Measurements from ENCODE around the gene TRIM56.
"Not testable (repeated sequence)": the region's sequence is repeated elsewhere in the genome, so short reads cannot be mapped to it uniquely, and the experiment has no call there.

The TRIM56 gene

DNA sequence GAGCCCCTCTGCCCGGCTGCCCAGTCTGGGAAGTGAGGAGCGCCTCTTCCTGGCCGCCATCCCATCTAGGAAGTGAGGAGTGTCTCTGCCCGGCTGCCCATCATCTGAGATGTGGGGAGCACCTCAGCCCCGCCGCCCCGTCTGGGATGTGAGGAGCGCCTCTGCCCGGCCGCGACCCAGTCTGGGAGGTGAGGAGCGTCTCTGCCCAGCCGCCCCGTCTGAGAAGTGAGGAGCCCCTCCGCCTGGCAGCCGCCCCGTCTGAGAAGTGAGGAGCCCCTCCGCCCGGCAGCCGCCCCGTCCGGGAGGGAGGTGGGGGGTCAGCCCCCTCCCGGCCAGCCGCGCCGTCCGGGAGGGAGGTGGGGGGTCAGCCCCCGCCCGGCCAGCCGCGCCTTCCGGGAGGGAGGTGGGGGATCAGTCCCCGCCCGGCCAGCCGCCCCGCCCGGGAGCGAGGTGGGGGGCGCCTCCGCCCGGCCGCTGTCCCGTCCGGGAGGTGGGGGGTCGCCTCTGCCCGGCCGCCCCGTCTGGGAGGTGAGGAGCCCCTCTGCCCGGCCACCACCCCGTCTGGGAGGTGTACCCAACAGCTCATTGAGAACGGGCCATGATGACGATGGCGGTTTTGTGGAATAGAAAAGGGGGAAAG, 7.1 kb downstream of the TRIM56 start:
- DNase-seq (ENCODE audit: low read depth), result not testable (repeated sequence)

GRCh38 chr7:101093906-101094305, 8.6 kb downstream of the TRIM56 start:
- DNase-seq (ENCODE audit: low read depth), result no peak

GRCh38 chr7:101094376-101094775, 9.1 kb downstream of the TRIM56 start:
- no peak for DNase-seq (ENCODE audit: low read depth)

DNA sequence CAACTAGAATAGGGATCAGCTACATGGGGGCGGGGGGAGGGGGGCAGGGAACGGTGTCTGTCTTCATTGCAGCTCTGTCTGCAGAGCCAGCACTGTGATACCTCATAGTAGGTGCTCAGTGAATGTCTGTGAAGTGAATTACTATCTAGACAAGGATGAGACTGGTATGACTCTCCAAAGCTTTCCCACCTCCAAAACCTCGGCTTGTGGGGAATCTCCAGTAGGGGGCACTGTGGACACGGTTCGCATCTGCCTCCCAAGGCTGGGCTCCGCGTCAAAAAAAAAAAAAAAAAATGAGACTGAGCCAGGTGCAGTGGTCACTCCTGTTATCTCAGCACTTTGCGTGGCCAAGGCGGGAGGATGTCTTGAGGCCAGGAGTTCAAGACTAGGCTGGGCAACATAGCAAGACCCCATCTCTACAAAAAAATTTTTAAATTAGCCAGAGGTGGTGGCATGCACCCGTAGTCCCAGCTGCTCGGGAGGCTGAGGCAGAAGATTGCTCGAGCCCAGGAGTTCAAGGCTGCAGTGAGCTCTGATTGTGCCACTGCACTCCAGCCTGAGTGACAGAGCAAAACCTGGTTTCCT, 9.6 kb downstream of the TRIM56 start:
- no peak for DNase-seq (ENCODE audit: low read depth)

- DNase-seq (ENCODE audit: low read depth), result no peak
These were observed 11.2 kb downstream of the TRIM56 start for GRCh38 chr7:101096331-101096956.

GRCh38 chr7:101096957-101097347, 11.7 kb downstream of the TRIM56 start:
- DNase-seq (ENCODE audit: low read depth), result no peak

GRCh38 chr7:101097561-101097960, 12.3 kb downstream of the TRIM56 start:
- no peak for DNase-seq (ENCODE audit: low read depth)

DNA sequence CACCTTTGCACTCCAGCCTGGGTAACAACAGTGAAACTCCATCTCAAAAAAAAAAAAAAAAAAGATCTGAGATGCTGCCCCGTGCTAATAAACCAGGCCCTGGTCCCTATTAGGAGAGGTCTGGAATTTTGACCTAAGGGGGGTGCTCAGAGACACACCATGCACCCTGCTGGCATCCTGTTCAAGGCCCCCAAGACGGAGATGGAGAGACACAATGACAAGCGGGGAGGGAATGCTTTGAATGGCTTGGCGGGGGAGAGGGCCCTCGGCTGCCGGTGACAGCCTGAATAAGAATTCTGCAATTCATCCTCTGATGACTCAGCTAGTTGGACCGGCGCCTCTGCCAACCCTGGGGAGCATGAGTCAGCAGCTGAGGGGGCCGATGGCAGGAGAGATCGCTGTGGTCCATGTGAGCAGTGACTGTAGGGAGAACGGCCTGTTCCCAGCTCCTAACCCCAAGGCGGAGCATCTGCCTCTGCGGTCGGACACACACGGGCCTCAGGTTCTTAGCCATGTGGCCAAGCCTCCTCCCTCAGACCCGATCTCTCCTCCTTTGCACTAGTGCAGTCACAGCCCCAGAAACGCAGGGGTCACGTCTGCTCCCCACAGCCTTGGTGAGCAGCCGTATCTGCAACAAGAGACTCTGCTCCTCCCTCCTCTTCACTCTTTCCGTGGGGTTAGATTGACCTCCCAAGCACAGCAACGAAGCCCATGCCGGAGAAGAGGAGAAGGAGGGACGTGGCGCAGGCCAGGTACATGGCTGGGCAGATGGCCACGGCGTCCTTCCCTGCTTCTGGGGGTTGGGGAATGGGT, 14.9 kb downstream of the TRIM56 start:
- peak; percentile 68 for DNase-seq (ENCODE audit: low read depth)

DNA sequence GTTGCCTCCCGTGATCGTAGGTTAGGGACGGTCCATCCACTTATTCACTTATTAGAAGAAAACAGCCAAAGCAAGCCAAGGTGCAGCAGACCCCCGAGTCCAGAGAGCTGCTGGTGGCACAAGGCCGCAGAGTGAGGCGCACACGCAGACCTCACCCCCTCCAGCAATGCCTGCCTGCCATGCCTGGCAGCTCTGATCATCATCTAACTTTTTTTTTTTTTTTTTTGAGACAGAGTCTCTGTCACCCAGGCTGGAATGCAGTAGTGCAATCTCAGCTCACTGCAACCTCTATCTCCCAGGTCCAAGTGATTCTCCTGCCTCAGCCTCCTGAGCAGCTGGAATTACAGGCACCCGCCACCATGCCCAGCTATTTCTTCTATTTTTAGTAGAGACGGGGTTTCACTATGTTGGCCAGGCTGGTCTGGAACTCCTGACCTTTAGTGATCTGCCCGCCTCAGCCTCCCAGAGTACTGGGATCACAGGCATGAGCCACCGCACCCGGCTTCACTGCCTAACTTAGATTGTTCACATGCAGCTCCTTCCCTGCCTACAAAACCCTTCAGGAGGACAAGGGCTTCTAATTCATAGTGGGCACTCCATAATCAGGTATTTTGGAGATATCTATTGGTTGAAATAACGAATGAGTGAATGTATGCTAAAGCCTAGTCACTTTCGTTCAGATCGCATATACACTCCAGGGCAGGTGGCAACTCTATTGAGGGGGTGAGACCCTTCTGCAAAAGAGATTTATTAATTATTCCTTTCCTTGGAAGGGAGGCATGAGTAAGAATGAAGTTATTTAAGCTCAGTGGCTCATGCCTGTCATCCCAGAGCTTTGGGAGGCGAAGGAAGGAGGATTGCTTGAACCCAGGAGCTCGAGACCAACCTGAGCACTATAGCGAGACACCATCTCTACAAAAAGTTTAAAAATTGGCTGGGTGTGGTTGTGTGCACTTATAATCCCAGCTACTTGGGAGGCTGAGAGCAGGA, 15.9 kb downstream of the TRIM56 start:
- no peak for DNase-seq (ENCODE audit: low read depth)

GRCh38 chr7:101102026-101102425, 16.7 kb downstream of the TRIM56 start:
- no peak for DNase-seq (ENCODE audit: low read depth)

DNA sequence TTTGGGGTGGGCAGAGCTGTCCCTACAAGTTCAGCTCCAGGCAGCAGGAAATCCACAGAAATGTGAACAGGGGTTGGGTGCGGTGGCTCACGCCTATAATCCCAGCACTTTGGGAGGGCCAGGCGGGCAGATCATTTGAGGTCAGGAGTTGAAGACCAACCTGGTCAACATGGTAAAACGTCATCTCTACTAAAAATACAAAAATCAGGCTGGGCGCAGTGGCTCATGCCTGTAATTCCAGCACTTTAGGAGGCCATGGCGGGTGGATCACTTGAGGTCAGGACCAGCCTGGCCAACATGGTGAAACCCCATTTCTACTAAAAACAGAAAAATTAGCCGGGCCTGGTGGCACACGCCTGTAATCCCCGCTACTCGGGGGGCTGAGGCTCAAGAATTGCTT, 18.4 kb downstream of the TRIM56 start:
- DNase-seq (ENCODE audit: low read depth), result not testable (repeated sequence)

DNA sequence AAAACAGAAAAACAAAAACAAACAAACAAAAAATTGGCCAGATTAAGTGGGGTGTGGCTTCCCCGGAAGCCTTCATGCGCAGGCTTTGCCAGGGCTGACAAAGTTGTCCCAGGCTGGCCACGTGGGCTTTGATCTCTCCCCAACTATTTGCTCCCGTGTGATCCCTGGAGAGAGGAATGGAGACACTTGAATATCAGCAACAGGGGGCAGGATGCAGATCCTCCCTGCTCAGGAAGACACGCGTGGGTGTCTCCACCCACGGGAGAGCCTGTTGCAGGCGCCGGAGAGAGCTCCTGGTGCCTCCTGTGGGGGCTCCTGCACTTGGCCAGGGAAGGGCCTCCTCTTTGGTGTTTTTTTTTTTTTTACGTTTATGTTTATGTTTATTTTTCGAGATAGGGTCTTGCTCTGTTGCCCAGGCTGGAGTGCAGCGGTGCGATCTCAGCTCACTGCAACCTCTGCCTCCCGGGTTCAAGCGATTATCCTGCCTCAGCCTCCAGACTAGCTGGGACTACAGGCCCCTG, 19.0 kb downstream of the TRIM56 start:
- no peak for DNase-seq (ENCODE audit: low read depth)

GRCh38 chr7:101104799-101105198, 19.5 kb downstream of the TRIM56 start:
- no peak for DNase-seq (ENCODE audit: low read depth)

DNA sequence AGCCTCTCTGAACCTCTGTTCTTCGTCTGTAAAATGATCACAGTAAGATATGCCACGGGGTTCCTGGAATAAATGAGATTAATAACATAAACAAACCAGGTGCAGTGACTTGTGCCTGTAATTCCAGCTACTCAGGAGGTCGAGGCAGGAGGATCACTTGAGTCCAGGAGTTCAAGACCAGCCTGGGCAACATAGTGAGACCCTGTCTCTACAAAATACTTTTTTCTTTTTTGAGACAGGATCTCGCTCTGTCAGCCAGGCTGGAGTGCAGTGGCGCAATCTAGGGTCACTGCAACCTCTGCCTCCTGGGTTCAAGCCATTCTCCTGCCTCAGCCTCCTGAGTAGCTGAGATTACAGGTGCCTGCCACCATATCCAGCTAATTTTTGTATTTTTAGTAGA, 20.0 kb downstream of the TRIM56 start:
- DNase-seq (ENCODE audit: low read depth), result not testable (repeated sequence)

GRCh38 chr7:101106386-101106785, 21.1 kb downstream of the TRIM56 start:
- no peak for DNase-seq (ENCODE audit: low read depth)

- DNase-seq (ENCODE audit: low read depth), result no peak
These were observed 23.1 kb downstream of the TRIM56 start for GRCh38 chr7:101108330-101108857.

- DNase-seq (ENCODE audit: low read depth), result no peak
These were observed 23.7 kb downstream of the TRIM56 start for GRCh38 chr7:101108961-101109360.

DNA sequence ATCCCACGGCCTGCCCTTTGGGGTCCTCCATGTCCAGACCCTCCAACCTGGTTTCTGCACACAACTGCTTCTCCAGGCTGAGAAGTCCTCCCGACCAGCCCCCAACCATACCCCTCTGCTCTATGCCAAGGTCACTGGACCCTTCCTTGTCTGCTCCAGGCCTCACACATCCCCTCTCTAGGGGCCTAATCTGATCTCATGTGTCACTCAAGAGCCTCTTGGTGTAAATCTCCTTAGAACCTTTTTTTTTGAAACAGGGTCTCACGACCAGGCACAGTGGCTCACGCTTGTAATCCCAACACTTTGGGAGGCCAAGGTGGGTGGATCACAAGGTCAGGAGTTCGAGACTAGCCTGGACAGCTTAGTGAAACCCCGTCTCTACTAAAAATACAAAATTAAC, 24.1 kb downstream of the TRIM56 start:
- no peak for DNase-seq (ENCODE audit: low read depth)

- no peak for DNase-seq (ENCODE audit: low read depth)
These were observed 26.0 kb downstream of the TRIM56 start for GRCh38 chr7:101111261-101111660.

GRCh38 chr7:101112233-101112632, 27.0 kb downstream of the TRIM56 start:
- DNase-seq (ENCODE audit: low read depth), result no peak

- not testable (repeated sequence) for DNase-seq (ENCODE audit: low read depth)
These were observed 27.9 kb downstream of the TRIM56 start for GRCh38 chr7:101113140-101113539.

All from stimulated activated CD4-positive, alpha-beta T cell treated with anti-CD3 and anti-CD28 coated beads, Interleukin-2, amount 100 ng/mL, for 4 hours (primary cell).